ENCODE data around the gene CDC26. TPM values are rescaled to one million over a fixed set of nuclear protein-coding genes. Genes with fewer than 3 reads are reported as not detected.

The CDC26 gene
- total and polyA plus RNA-seq, 2 experiments from 2014 or later, result 39.8 to 77.2 TPM

DNA sequence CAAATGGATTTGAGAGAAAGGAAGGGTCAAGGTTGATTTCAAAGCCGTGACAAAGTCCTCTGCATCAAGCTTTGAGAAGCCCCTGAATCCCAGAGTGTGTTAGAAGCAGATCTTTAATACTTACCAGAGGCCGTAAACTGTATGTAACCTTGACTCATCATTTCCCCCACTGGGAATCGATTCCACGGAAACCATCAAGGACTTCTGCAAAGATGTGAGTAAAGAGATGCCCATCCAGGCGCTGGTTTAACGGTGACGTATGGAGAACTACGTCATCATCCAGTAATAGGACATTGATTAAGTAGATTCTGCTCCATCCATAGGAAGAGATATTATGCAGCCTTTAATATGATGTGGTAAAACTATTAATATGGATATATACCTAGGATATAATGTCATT is 26.2 kb upstream of the CDC26 start:
- Histone ChIP-seq H3K4me2 (no peak overlapping the region), H3K27ac (no peak overlapping the region), H3K9me2 (replicated peaks; ENCODE audit: insufficient read depth) (no peaks in the 10 kb centered on the region), H2AFZ (no peak overlapping the region), H3K9me3 (ENCODE audit: low read depth) (no peaks in the 10 kb centered on the region), H4K20me1 (ENCODE audit: insufficient read depth, poor library complexity, severe bottlenecking) (no peaks in the 10 kb centered on the region), H3K36me3 (replicated peaks; ENCODE audit: insufficient read depth, low read depth) (no peaks in the 10 kb centered on the region), H3K4me3 (no peak overlapping the region), H3K79me2 (no peaks in the 10 kb centered on the region), H3K4me1 (ENCODE audit: insufficient read depth) (no peaks in the 10 kb centered on the region), H3K27me3 (no peaks in the 10 kb centered on the region)
- DNase-seq (ENCODE audit: low spot score), result no peak
- TF ChIP-seq, protein P1, sequence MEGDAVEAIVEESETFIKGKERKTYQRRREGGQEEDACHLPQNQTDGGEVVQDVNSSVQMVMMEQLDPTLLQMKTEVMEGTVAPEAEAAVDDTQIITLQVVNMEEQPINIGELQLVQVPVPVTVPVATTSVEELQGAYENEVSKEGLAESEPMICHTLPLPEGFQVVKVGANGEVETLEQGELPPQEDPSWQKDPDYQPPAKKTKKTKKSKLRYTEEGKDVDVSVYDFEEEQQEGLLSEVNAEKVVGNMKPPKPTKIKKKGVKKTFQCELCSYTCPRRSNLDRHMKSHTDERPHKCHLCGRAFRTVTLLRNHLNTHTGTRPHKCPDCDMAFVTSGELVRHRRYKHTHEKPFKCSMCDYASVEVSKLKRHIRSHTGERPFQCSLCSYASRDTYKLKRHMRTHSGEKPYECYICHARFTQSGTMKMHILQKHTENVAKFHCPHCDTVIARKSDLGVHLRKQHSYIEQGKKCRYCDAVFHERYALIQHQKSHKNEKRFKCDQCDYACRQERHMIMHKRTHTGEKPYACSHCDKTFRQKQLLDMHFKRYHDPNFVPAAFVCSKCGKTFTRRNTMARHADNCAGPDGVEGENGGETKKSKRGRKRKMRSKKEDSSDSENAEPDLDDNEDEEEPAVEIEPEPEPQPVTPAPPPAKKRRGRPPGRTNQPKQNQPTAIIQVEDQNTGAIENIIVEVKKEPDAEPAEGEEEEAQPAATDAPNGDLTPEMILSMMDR (IDR thresholded peaks at IDR 0.05; ENCODE audit: poor library complexity), result no peak
- TF ChIP-seq EZH2 (IDR thresholded peaks at IDR 0.05; ENCODE audit: borderline replicate concordance) (no peak), EZH2phosphoT487 (IDR thresholded peaks at IDR 0.05; ENCODE audit: low read depth, severe bottlenecking, unreplicated experiment) (no peak)
- 89% methylated on average over 8 of the region's 8 CpGs for WGBS (ENCODE audit: low lambda C conversion rate, missing lambda C conversion rate)

DNA sequence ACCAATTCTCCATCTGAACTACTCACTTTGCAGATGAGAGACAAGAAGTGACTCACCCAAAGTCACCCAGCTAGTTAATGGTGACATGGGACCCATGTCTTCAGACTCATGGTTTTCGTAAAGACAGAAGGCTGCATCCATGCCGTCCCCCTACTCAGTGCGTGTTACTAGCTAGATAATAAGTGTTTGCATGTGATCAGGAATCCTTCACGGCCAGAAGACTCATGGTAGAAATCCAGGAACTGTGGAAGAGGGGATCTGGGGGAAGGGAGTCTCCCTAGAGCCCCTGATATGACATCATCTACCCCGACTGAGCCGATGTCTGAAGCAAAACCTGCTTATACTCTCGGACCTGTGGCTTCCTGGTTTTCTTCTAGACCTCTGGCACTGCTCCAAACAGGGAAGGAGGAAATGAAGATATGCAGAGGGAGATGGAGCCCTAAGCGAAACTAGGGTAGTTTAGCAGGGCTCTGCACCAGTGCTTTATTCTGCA is 24.5 kb upstream of the CDC26 start:
- Histone ChIP-seq H3K9me2 (replicated peaks; ENCODE audit: insufficient read depth) (no peaks in the 10 kb centered on the region), H2AFZ (peak overlapping the region; percentile 31), H3K4me2 (no peak overlapping the region), H3K4me3 (no peak overlapping the region), H3K36me3 (replicated peaks; ENCODE audit: insufficient read depth, low read depth) (no peaks in the 10 kb centered on the region), H3K79me2 (no peaks in the 10 kb centered on the region), H4K20me1 (ENCODE audit: insufficient read depth, poor library complexity, severe bottlenecking) (no peaks in the 10 kb centered on the region), H3K4me1 (ENCODE audit: insufficient read depth) (peaks cover 5% of the 10 kb centered on the region), H3K27ac (no peak overlapping the region), H3K9me3 (ENCODE audit: low read depth) (no peaks in the 10 kb centered on the region), H3K27me3 (no peaks in the 10 kb centered on the region)
- DNase-seq (ENCODE audit: low spot score), result peak; percentile 55
- TF ChIP-seq EZH2phosphoT487 (IDR thresholded peaks at IDR 0.05; ENCODE audit: low read depth, severe bottlenecking, unreplicated experiment) (no peak), EZH2 (IDR thresholded peaks at IDR 0.05; ENCODE audit: borderline replicate concordance) (no peak)
- TF ChIP-seq, protein P1 (IDR thresholded peaks at IDR 0.05; ENCODE audit: poor library complexity), result no peak
- 71% methylated on average over 8 of the region's 8 CpGs for WGBS (ENCODE audit: low lambda C conversion rate, missing lambda C conversion rate)

GRCh38 chr9:113298924-113299770 is 23.8 kb upstream of the CDC26 start:
- Histone ChIP-seq H3K4me3 (no peak overlapping the region), H3K27me3 (no peaks in the 10 kb centered on the region), H2AFZ (no peak overlapping the region), H3K4me2 (no peak overlapping the region), H3K27ac (no peak overlapping the region), H3K9me3 (ENCODE audit: low read depth) (no peaks in the 10 kb centered on the region), H3K79me2 (no peaks in the 10 kb centered on the region), H4K20me1 (ENCODE audit: insufficient read depth, poor library complexity, severe bottlenecking) (no peaks in the 10 kb centered on the region), H3K4me1 (ENCODE audit: insufficient read depth) (peaks cover 5% of the 10 kb centered on the region), H3K9me2 (replicated peaks; ENCODE audit: insufficient read depth) (no peaks in the 10 kb centered on the region), H3K36me3 (replicated peaks; ENCODE audit: insufficient read depth, low read depth) (no peaks in the 10 kb centered on the region)
- WGBS (ENCODE audit: low lambda C conversion rate, missing lambda C conversion rate), result 89% methylated on average over 15 of the region's 15 CpGs
- DNase-seq (ENCODE audit: low spot score), result no peak
- no peak for TF ChIP-seq EZH2 (IDR thresholded peaks at IDR 0.05; ENCODE audit: borderline replicate concordance)
- no peak for TF ChIP-seq EZH2phosphoT487 (IDR thresholded peaks at IDR 0.05; ENCODE audit: low read depth, severe bottlenecking, unreplicated experiment)
- TF ChIP-seq, protein P1 (IDR thresholded peaks at IDR 0.05; ENCODE audit: poor library complexity), result no peak

Measured in hepatocyte (in vitro differentiated cells).